ENCODE measurements around the gene ANKRD23. TPM values are rescaled to one million over a fixed set of nuclear protein-coding genes. Genes with fewer than 3 reads are reported as not detected.

The ANKRD23 gene
- total and polyA plus RNA-seq, 2 of the 13 experiments (the other 11 are each of a cell fraction or from before 2014, with no cell fraction given) = 1.5 to 1.6 TPM

GRCh38 chr2:96870626-96871255 lies 26.9 kb upstream of the ANKRD23 start:
- H3K79me2 ChIP-seq (ENCODE audit: insufficient read depth, low read length) = peaks cover 23% of the 10 kb centered on the region
- FAIRE-seq = no peak
- peak overlapping the region; percentile 92 for H3K4me2 ChIP-seq (ENCODE audit: low read depth, low read length)
- peaks cover 12 to 16% of the 10 kb centered on the region in 2 experiments for H3K36me3 ChIP-seq (replicated peaks in 1 of 2; ENCODE audit: control insufficient read depth in 1 of 2, insufficient read depth in 2 of 2, low read length in 2 of 2)
- H3K4me3 ChIP-seq (replicated peaks in 1 of 3; ENCODE audit: insufficient read depth in 1 of 3, low read depth in 2 of 3, low read length in 3 of 3) = peak overlapping the region; percentile 81 to 100 (median 93)
- 21% methylated on average over 11 of the region's 13 CpGs for WGBS (ENCODE audit: low lambda C conversion rate)
- no peak overlapping the region for H2AFZ ChIP-seq (ENCODE audit: low read length)
- POLR2A ChIA-PET = interaction anchor here (1.3 to 5.9 kb wide), 3 partner anchors 8 to 53 kb away, joined by 3 to 152 read pairs (median 12); partner anchors contain the start of gene ANKRD39
- H4K20me1 ChIP-seq (ENCODE audit: insufficient read depth, low read length) = no peaks in the 10 kb centered on the region
- H3K27me3 ChIP-seq (ENCODE audit: control insufficient read depth in 1 of 2, insufficient read depth in 2 of 2, low read length in 2 of 2) = peaks cover 10 to 42% of the 10 kb centered on the region in 2 experiments
- no peaks in the 10 kb centered on the region for H3K9me3 ChIP-seq (ENCODE audit: low read length)
- in situ Hi-C loops (cut with HindIII; ENCODE audit: extremely low pct_ligation_motif_present, low pct_unique_long_range_greater_than_20kb) (no loop called here), intact Hi-C loops (cut with micrococcal nuclease; ENCODE audit: unreplicated experiment) (loop anchor here (1.0 kb wide), 1 partner anchor 12 kb away; the partner anchor contains the start of gene ANKRD39)
- no peak overlapping the region for H3K27ac ChIP-seq (ENCODE audit: extremely low read length, insufficient read depth, low read length)
- no TSS peak for BruUV-seq (replicated peaks)
- peak overlapping the region; percentile 98; the same call in 1 of the 2 replicates for H3K9ac ChIP-seq (ENCODE audit: insufficient read depth, low read depth, low read length)
- CTCF ChIA-PET (ENCODE audit: low intra/inter-chr PET ratio, low total read pairs) = no interaction called here
- H3K4me1 ChIP-seq (ENCODE audit: insufficient read depth, low read length) = peaks cover 35% of the 10 kb centered on the region
- no peak for DNase-seq (ENCODE audit: low spot score)
- no peak for ATAC-seq
- TF ChIP-seq ZNF460 (CRISPR knock-in tag; IDR thresholded peaks at IDR 0.05; ENCODE audit: borderline replicate concordance) = no peak
- TF ChIP-seq POLR2AphosphoS5 (IDR thresholded peaks at IDR 0.05; ENCODE audit: low read depth, low read length) = no peak; the same call in 1 of the 2 replicates
- TF ChIP-seq, protein P1, sequence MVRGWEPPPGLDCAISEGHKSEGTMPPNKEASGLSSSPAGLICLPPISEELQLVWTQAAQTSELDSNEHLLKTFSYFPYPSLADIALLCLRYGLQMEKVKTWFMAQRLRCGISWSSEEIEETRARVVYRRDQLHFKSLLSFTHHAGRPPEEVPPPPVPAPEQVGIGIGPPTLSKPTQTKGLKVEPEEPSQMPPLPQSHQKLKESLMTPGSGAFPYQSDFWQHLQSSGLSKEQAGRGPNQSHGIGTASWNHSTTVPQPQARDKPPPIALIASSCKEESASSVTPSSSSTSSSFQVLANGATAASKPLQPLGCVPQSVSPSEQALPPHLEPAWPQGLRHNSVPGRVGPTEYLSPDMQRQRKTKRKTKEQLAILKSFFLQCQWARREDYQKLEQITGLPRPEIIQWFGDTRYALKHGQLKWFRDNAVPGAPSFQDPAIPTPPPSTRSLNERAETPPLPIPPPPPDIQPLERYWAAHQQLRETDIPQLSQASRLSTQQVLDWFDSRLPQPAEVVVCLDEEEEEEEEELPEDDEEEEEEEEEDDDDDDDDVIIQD (CRISPR knock-in tag; IDR thresholded peaks at IDR 0.05; ENCODE audit: low read depth) = no peak
- no peak for TF ChIP-seq GRHL1 (CRISPR knock-in tag; conservative IDR thresholded peaks at IDR 0.05)
- no peak for TF ChIP-seq ZBTB8A (CRISPR knock-in tag; IDR thresholded peaks at IDR 0.05; ENCODE audit: borderline replicate concordance, low read depth)
- TF ChIP-seq NFYB (CRISPR knock-in tag; IDR thresholded peaks at IDR 0.05) = no peak
- TF ChIP-seq PAWR (CRISPR knock-in tag; IDR thresholded peaks at IDR 0.05; ENCODE audit: borderline replicate concordance) = no peak
- TF ChIP-seq ZSCAN22 (CRISPR knock-in tag; IDR thresholded peaks at IDR 0.05) = peak; percentile 74; the same call in 1 of the 2 replicates
- TF ChIP-seq NR0B2 (CRISPR knock-in tag; IDR thresholded peaks at IDR 0.05) = no peak
- TF ChIP-seq MBD4 (IDR thresholded peaks at IDR 0.05; ENCODE audit: borderline replicate concordance, low read length) = no peak
- no peak for TF ChIP-seq CAMTA2 (CRISPR knock-in tag; IDR thresholded peaks at IDR 0.05; ENCODE audit: borderline replicate concordance)
- no peak for TF ChIP-seq ATF1 (CRISPR knock-in tag; IDR thresholded peaks at IDR 0.05)
- no peak for TF ChIP-seq ZFP1 (CRISPR knock-in tag; IDR thresholded peaks at IDR 0.05)
- 0 out of 2 replicates have a peak, but pooled peaks have one; percentile 15 for TF ChIP-seq ZFP91 (CRISPR knock-in tag; IDR thresholded peaks at IDR 0.05; ENCODE audit: borderline replicate concordance)
- TF ChIP-seq ZNF781 (CRISPR knock-in tag; IDR thresholded peaks at IDR 0.05; ENCODE audit: borderline replicate concordance, not compliant biosample characterization) = no peak
- no peak for TF ChIP-seq ZNF260 (CRISPR knock-in tag; IDR thresholded peaks at IDR 0.05; ENCODE audit: borderline replicate concordance, low read depth)
- TF ChIP-seq, protein P2, sequence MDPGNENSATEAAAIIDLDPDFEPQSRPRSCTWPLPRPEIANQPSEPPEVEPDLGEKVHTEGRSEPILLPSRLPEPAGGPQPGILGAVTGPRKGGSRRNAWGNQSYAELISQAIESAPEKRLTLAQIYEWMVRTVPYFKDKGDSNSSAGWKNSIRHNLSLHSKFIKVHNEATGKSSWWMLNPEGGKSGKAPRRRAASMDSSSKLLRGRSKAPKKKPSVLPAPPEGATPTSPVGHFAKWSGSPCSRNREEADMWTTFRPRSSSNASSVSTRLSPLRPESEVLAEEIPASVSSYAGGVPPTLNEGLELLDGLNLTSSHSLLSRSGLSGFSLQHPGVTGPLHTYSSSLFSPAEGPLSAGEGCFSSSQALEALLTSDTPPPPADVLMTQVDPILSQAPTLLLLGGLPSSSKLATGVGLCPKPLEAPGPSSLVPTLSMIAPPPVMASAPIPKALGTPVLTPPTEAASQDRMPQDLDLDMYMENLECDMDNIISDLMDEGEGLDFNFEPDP (CRISPR knock-in tag; conservative IDR thresholded peaks at IDR 0.05) = no peak

Measured in HepG2 (cell line).